Body of pancreas (tissue), 4 donors: ENCODE measurements around the gene XCR1. TPM values are rescaled to one million over a fixed set of nuclear protein-coding genes. Genes with fewer than 3 reads are reported as not detected.

Experiments used
- ATAC-seq: fragments of 150-250 bp; one replicate; pipeline ENCODE4 v1.9.1; 2016
- DNase-seq, 4 donors: peaks; one replicate each; pipeline ENCODE4 v3.0.0-alpha.2; 2019
- H3K27ac ChIP-seq, 4 donors: fragments of 200-600 bp; sonication (generic); 1 replicate in 3 of 4; 2 replicates in 1 of 4; pipeline versions ENCODE4 v1.5.1 to v1.6.1; 2016 to 2019; ENCODE audit warnings: mild to moderate bottlenecking in 1 of 4, mixed read lengths in 1 of 4, moderate library complexity in 1 of 4
- H3K27me3 ChIP-seq, 2 donors: fragments of 200-600 bp; sonication (generic); one replicate each; pipeline ENCODE4 v1.6.0; 2016; ENCODE audit warnings: mild to moderate bottlenecking in 1 of 2
- H3K36me3 ChIP-seq, 2 donors: fragments of 200-600 bp; sonication (generic); replicated peaks in 1 of 2; 2 replicates each; pipeline ENCODE4 v1.5.1; 2016; ENCODE audit warnings: low read depth in 2 of 2; ENCODE audit not compliant: insufficient read depth in 1 of 2
- H3K4me1 ChIP-seq: fragments of 200-600 bp; sonication (generic); one replicate; pipeline ENCODE4 v1.6.0; 2016
- H3K4me3 ChIP-seq, 2 donors: fragments of 200-600 bp; sonication (generic); 1 replicate in 1 of 2; 2 replicates in 1 of 2; pipeline ENCODE4 v1.5.1; 2016 to 2019
- H3K9me3 ChIP-seq, 3 donors: fragments of 200-600 bp; sonication (generic); 1 replicate in 2 of 3; 2 replicates in 1 of 3; pipeline ENCODE4 v1.5.1; 2016
- CTCF ChIP-seq, 7 experiments: fragments of 450-650 bp in 4 of 7; fragments of 200-600 bp in 3 of 7; sonication (generic) in 3 of 7; IDR thresholded peaks; one replicate each; pipeline ENCODE4 v1.5.1; 2016 to 2019; ENCODE audit warnings: antibody characterized with exemption in 7 of 7
- POLR2A ChIP-seq, 3 donors: fragments of 450-650 bp; IDR thresholded peaks; one replicate each; pipeline ENCODE4 v1.6.1; 2016; ENCODE audit warnings: antibody characterized with exemption in 3 of 3, mild to moderate bottlenecking in 2 of 3
- WGBS, 2 donors: methylation state at CpG; one replicate each; pipeline ENCODE4 v1.1.5; 2017; 5-methylcytosine and 5-hydroxymethylcytosine counted together
- intact Hi-C: fragments of 100-400 bp; cut with DNase I; formaldehyde crosslinking; loops from one replicate; pipeline ENCODE4 v1.15.1; 2023
- total RNA-seq, 2 donors: library from RNA; depleted of rRNA; stranded (reverse); fragments of >200 nt; gene quantifications; one replicate each; pipeline ENCODE4 v1.1.0, GENCODE V29; 2016

The XCR1 gene
- total RNA-seq, 2 donors from 2014 or later, result not detected

GRCh38 chr3:46024131-46024530, 3.2 kb downstream of the XCR1 start:
- TF ChIP-seq CTCF (IDR thresholded peaks at IDR 0.05) (no peak), POLR2A (IDR thresholded peaks at IDR 0.05) (no peak)
- Histone ChIP-seq H3K36me3 (no peaks in the 10 kb centered on the region), H3K27ac (no peak overlapping the region), H3K4me3 (no peak overlapping the region), H3K27me3 (no peaks in the 10 kb centered on the region), H3K4me1 (no peaks in the 10 kb centered on the region), H3K9me3 (peaks cover 0 to 8% (median 0%) of the 10 kb centered on the region in 3 donors)
- no peak for ATAC-seq
- no peak for DNase-seq
- intact Hi-C loops, result no loop called here
- WGBS, 2 donors, result 40 to 53% methylated on average over 3 of the region's 3 CpGs

GRCh38 chr3:46022909-46023785, 4.1 kb downstream of the XCR1 start:
- ATAC-seq (no peak), DNase-seq (no peak)
- Histone ChIP-seq H3K4me1 (no peaks in the 10 kb centered on the region), H3K27ac (no peak overlapping the region), H3K9me3 (peaks cover 0 to 8% (median 0%) of the 10 kb centered on the region in 3 donors), H3K36me3 (no peaks in the 10 kb centered on the region), H3K4me3 (no peak overlapping the region), H3K27me3 (no peaks in the 10 kb centered on the region)
- no peak for TF ChIP-seq CTCF (IDR thresholded peaks at IDR 0.05)
- TF ChIP-seq POLR2A (IDR thresholded peaks at IDR 0.05), result no peak
- 85 to 87% methylated on average over 34 of the region's 34 CpGs for WGBS, 2 donors
- intact Hi-C loops, result no loop called here

- H3K4me1 ChIP-seq, result no peaks in the 10 kb centered on the region
- H3K27ac ChIP-seq, result no peak overlapping the region
- intact Hi-C loops, result no loop called here
- WGBS, 2 donors, result 93 to 97% methylated on average over 8 of the region's 8 CpGs
- H3K36me3 ChIP-seq, result no peaks in the 10 kb centered on the region
- H3K27me3 ChIP-seq, result no peaks in the 10 kb centered on the region
- ATAC-seq (no peak), DNase-seq (no peak)
- no peak overlapping the region for H3K4me3 ChIP-seq
- TF ChIP-seq POLR2A (IDR thresholded peaks at IDR 0.05) (no peak), CTCF (IDR thresholded peaks at IDR 0.05) (no peak)
- H3K9me3 ChIP-seq, result no peaks in the 10 kb centered on the region
Observed at GRCh38 chr3:46021516-46021915, 5.8 kb downstream of the XCR1 start.

GRCh38 chr3:46020766-46021510, 6.3 kb downstream of the XCR1 start:
- Histone ChIP-seq H3K36me3 (no peaks in the 10 kb centered on the region), H3K27me3 (no peaks in the 10 kb centered on the region), H3K4me1 (no peaks in the 10 kb centered on the region), H3K4me3 (no peak overlapping the region), H3K9me3 (no peaks in the 10 kb centered on the region), H3K27ac (no peak overlapping the region)
- TF ChIP-seq CTCF (IDR thresholded peaks at IDR 0.05) (no peak), POLR2A (IDR thresholded peaks at IDR 0.05) (no peak)
- ATAC-seq (no peak), DNase-seq (no peak)
- intact Hi-C loops, result no loop called here
- WGBS, 2 donors, result 93 to 94% methylated on average over 32 to 37 of the region's 37 CpGs
